ENCODE results near the gene ATRN.
A peak's percentile ranks its signal among the peaks of the same experiment; 100 is the strongest.
"Not testable (repeated sequence)": the region's sequence is repeated elsewhere in the genome, so short reads cannot be mapped to it uniquely, and the experiment has no call there.

The ATRN gene

GRCh38 chr20:3514012-3514642 lies 43.3 kb downstream of the ATRN start:
- FAIRE-seq (no peak), DNase-seq (ENCODE audit: insufficient read length, low spot score) (no peak)

DNA sequence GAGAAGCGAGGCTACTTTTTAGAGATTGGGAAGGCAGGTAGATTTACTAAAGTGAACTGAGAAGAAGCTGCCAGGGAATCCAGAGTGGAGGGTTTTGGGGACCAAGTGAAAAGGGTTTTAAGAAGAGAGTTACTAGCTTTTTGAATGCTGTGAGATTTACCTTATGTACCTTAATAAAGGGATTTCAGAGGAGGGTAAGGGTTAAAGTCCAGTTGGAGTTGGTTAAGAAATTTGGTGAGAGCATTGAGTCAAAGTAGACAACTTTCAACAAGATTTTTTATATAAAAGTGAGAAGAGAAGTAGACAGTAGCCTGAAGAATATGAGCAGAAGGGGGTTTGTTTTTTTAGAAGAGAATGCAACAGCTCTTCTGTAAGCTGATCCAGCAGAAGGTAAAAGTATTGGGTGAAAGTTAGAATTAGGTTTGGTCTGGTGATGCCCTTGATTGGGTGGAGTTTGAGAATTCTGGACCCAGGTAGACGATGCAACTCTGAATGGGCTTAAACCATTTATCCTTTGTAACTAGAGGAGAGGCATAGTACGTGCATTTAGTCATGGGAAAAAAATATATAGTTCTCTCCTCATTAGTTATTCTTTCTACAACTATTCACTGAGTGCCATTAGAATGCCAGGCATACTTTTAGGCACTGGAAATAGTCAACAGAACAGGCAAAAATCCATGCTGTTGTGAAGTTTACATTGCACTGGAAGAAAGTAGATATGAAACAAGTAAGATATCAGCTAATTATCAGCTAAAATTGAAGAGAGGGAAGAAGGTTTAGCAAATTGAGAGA lies 44.8 kb downstream of the ATRN start:
- FAIRE-seq, result no peak
- no peak for DNase-seq (ENCODE audit: insufficient read length, low spot score)

- FAIRE-seq (no peak), DNase-seq (ENCODE audit: insufficient read length, low spot score) (no peak)
Measured at GRCh38 chr20:3521852-3522740, 51.3 kb downstream of the ATRN start.

DNA sequence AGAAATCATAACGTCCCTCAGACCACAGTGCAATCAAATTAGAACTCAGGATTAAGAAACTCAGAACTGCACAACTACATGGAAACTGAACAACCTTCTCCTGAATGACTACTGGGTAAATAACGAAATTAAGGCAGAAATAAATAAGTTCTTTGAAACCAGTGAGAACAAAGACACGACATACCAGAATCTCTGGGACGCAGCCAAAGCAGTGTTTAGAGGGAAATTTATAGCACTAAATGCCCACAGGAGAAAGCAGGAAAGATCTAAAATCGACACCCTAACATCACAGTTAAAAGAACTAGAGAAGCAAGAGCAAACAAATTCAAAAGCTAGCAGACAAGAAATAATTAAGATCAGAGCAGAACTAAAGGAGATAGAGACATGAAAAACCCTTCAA lies 53.9 kb downstream of the ATRN start:
- not testable (repeated sequence) for FAIRE-seq; DNase-seq (ENCODE audit: insufficient read length, low spot score)

DNA sequence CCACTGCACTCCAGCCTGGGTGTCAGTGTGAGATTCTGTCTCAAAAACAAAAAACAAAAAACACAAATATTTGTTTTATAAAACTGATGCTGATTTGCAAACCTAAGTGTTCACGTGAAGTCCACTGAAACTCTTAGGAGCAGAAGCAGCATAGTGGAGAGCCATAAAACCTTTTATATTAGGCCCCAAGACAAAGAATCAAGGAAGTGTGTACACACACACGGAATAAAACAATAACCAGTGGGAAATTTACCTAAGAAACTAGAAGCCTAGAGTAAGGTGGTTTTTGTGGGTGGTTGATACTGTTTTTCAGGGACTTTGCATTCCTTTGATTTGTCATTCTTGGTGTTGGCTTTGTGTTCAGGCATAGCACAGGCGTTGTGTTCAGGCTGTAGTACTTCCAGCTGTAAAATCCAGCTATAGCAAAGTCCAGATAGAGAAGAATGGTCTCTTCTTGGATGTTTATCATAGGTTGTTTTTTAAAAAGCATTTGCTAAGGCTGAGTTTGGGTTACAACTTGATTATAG lies 61.3 kb downstream of the ATRN start:
- no peak for DNase-seq (ENCODE audit: insufficient read length, low spot score)
- FAIRE-seq, result no peak

DNA sequence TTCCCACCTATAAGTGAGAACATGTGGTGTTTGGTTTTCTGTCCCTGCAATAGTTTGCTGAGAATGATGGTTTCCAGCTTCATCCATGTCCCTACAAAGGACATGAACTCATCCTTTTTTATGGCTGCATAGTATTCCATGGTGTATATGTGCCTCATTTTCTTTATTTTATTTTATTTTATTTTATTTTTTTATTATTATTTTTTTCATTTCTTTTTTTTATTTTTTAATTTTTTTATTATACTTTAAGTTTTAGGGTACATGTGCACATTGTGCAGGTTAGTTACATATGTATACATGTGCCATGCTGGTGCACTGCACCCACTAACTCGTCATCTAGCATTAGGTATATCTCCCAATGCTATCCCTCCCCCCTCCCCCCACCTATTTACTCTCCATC lies 66.9 kb downstream of the ATRN start:
- FAIRE-seq; DNase-seq (ENCODE audit: insufficient read length, low spot score): not testable (repeated sequence)

- DNase-seq (ENCODE audit: insufficient read length, low spot score) (no peak), FAIRE-seq (no peak)
Measured at GRCh38 chr20:3539311-3540107, 68.7 kb downstream of the ATRN start.

DNA sequence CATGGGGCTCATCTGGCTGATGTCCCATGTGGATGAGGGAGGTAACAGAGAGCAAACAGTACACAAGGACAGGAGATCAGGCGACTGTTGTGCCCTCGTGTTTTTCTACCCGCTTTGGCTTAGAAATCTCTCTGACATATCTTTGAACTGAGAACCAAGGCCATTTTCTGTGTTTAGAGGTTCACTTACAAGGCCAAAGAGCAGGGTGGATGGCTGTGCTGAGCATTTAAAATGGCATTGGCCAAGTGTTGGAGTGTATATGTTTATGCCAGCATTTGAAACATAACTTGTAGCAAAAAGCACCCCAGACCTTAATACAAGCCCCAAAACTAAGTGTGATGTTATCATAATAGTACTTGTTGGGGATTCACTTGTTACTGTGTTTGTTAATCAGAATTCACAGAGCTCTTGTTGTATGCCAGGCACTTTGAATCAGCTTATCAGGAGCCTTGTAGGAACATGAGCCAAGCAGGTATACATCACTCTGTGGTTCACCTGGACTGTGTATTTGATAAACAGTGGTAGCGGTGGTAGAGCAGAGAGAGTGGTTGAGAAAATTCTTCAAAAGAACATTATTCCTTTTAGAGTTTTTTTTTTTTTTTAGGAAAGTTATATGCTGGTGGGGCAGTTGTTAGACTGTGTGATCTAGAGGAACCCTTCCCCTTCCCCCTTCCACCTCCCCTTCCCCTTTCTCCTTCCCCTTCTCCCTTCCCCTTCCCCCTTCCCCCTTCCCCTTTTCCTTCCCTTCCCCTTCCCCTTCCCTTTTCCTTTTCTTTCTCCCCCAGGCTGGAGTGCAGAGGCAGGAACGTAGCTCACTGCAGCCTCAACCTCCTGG lies 71.3 kb downstream of the ATRN start:
- no peak for FAIRE-seq

GRCh38 chr20:3543901-3544507 lies 73.2 kb downstream of the ATRN start:
- no peak for FAIRE-seq
- no peak for DNase-seq (ENCODE audit: insufficient read length, low spot score)

More for the DNA sequence above, 71.3 kb downstream of the ATRN start:
- no peak for DNase-seq (ENCODE audit: insufficient read length, low spot score)

GRCh38 chr20:3545401-3545925 lies 74.6 kb downstream of the ATRN start:
- FAIRE-seq (no peak), DNase-seq (ENCODE audit: insufficient read length, low spot score) (no peak)

DNA sequence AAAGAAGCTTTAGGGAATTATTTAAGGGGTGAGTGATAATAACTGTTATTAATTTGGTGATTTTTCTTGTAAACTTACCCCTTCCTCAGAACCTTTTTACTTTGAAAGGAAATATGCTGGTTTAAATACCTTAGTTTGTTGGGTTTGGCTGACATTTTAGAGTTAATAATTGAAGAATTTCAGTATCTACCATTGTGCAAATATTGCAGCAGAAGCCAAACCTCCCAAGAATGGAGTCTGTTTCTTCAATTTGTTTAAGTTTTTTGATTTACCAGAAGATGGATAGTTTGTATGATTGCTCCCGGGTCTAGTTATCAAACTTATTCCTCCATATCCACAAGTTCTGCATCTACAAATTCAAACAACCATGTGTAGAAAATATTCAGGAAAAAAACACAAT lies 77.1 kb downstream of the ATRN start:
- DNase-seq (ENCODE audit: insufficient read length, low spot score) (no peak), FAIRE-seq (no peak)

GRCh38 chr20:3550837-3551236 lies 80.0 kb downstream of the ATRN start:
- no peak for DNase-seq (ENCODE audit: insufficient read length, low spot score)
- FAIRE-seq, result no peak

GRCh38 chr20:3551681-3552434 lies 81.0 kb downstream of the ATRN start:
- DNase-seq (ENCODE audit: insufficient read length, low spot score), result no peak
- FAIRE-seq, result no peak

DNA sequence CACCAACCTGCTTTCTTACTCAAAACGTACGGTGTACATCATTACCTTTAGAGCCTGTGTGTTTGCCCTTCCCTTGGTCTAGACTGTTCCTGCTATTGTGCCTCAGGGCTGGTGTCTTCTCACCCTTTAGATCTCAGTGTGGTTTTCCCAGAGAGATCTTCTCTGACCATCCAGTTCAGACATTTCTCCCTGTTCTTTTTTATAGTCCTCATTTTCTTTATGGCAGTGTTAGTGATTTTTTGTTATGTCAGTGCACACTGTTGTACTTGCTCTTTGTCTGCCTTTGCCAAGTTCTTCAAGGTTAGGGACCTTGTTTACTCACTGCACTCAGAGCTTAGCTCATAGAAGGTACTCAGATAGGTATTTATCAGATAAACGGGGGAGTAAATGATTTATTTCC lies 82.8 kb downstream of the ATRN start:
- no peak for DNase-seq (ENCODE audit: insufficient read length, low spot score)
- no peak for FAIRE-seq

DNA sequence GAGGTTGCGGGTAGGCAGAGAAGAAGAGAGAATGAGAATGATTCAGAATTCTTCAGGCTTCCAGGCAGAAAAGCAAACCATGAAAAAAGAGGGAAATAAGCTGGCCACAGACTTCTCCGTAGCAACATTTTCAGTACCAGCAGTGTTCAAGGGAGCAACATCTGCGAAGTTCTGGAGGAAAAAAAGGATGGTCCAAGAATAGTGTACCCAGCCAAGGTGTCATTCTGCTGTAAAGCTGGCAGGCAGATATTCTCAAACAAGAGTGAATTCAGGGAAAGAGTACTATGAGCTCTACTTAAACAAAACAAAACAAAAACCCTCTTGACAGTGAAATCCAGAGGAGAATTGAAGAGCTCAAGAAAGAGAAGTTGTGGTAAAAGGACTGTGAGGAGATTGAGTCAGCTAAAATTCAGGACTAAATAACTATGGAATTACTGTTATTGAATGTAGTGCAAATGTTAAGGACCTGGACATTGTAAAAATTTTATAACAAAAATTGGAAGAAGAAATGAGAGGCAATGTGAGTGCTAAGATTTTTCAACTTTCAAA lies 86.5 kb downstream of the ATRN start:
- DNase-seq (ENCODE audit: insufficient read length, low spot score) (no peak), FAIRE-seq (peak; percentile 31)

GRCh38 chr20:3559231-3559630 lies 88.4 kb downstream of the ATRN start:
- DNase-seq (ENCODE audit: insufficient read length, low spot score) (no peak), FAIRE-seq (peak; percentile 23)

GRCh38 chr20:3559637-3560036 lies 88.8 kb downstream of the ATRN start:
- FAIRE-seq (no peak), DNase-seq (ENCODE audit: insufficient read length, low spot score) (no peak)

GRCh38 chr20:3560162-3560561 lies 89.3 kb downstream of the ATRN start:
- no peak for FAIRE-seq
- no peak for DNase-seq (ENCODE audit: insufficient read length, low spot score)
